Testis (tissue), 3 donors: ENCODE measurements around the gene ARHGDIB. TPM values are rescaled to one million over a fixed set of nuclear protein-coding genes. Genes with fewer than 3 reads are reported as not detected.
A peak's percentile ranks its signal among the peaks of the same experiment; 100 is the strongest.

Experiments
- DNase-seq: peaks from one replicate; pipeline ENCODE4 v3.0.0-alpha.2; 2019
- H3K27ac ChIP-seq, 2 donors: fragments of 200-600 bp; sonication (generic); one replicate each; pipeline ENCODE4 v1.5.1; 2019
- H3K27me3 ChIP-seq: fragments of 200-600 bp; sonication (generic); one replicate; pipeline ENCODE4 v1.5.1; 2019
- H3K36me3 ChIP-seq: fragments of 200-600 bp; sonication (generic); one replicate; pipeline ENCODE4 v1.5.1; 2017; ENCODE audit warnings: low read depth; ENCODE audit errors: missing control alignments
- H3K4me1 ChIP-seq: fragments of 200-600 bp; sonication (generic); one replicate; pipeline ENCODE4 v1.5.1; 2019
- H3K4me3 ChIP-seq, 2 donors: fragments of 200-600 bp; sonication (generic); one replicate each; pipeline ENCODE4 v1.5.1; 2017 to 2019
- H3K9me3 ChIP-seq: fragments of 200-600 bp; sonication (generic); one replicate; pipeline ENCODE4 v1.5.1; 2017
- CTCF ChIP-seq, 3 experiments: fragments of 450-650 bp in 2 of 3; fragments of 200-600 bp in 1 of 3; sonication (generic) in 1 of 3; IDR thresholded peaks; one replicate each; pipeline ENCODE4 v1.5.1; 2016 to 2019; ENCODE audit warnings: antibody characterized with exemption in 3 of 3, mild to moderate bottlenecking in 2 of 3, moderate library complexity in 1 of 3
- POLR2A ChIP-seq: fragments of 450-650 bp; IDR thresholded peaks from one replicate; pipeline ENCODE4 v1.6.1; 2017; ENCODE audit warnings: antibody characterized with exemption, mild to moderate bottlenecking, moderate library complexity
- WGBS, 2 donors: methylation state at CpG; one replicate each; pipeline ENCODE4 v1.1.5; 2018; 5-methylcytosine and 5-hydroxymethylcytosine counted together
- intact Hi-C: fragments of 100-400 bp; cut with DNase I; formaldehyde crosslinking; loops from one replicate; pipeline ENCODE4 v1.15.1; 2023; ENCODE audit warnings: low total_unique reads
- polyA plus RNA-seq: library from polyadenylated mRNA; stranded (reverse); fragments of 350-450 nt; fragmentation: Illumina TruSeq; extraction: RNeasy Lipid Tissue Mini Kit (QIAGEN cat#74804); gene quantifications from one replicate; pipeline ENCODE4 v1.2.3, GENCODE V29; 2014; ENCODE audit warnings: low read depth, low replicate concordance; ENCODE audit not compliant: insufficient read depth
- total RNA-seq, 2 donors: library from RNA; depleted of rRNA; stranded (reverse); fragments of >200 nt; gene quantifications; one replicate each; pipeline ENCODE4 v1.2.3, GENCODE V29; 2016

ARHGDIB gene
- total and polyA plus RNA-seq, 3 donors from 2014 or later = 20.2 to 66.3 (median 28.4) TPM

GRCh38 chr12:15004421-15004820, 43.0 kb upstream of the ARHGDIB start:
- intact Hi-C loops = no loop called here
- no peaks in the 10 kb centered on the region for H3K36me3 ChIP-seq
- WGBS, 2 donors = 87 to 88% methylated on average over 2 of the region's 2 CpGs
- H3K9me3 ChIP-seq = no peaks in the 10 kb centered on the region
- H3K27me3 ChIP-seq = no peaks in the 10 kb centered on the region
- no peak for DNase-seq
- TF ChIP-seq CTCF (IDR thresholded peaks at IDR 0.05) = no peak
- TF ChIP-seq POLR2A = no peak
- peaks cover 3% of the 10 kb centered on the region for H3K4me1 ChIP-seq
- H3K4me3 ChIP-seq = no peak overlapping the region
- H3K27ac ChIP-seq = no peak overlapping the region

GRCh38 chr12:15001733-15002382, 40.5 kb upstream of the ARHGDIB start:
- intact Hi-C loops = no loop called here
- DNase-seq = peak; percentile 82
- no peaks in the 10 kb centered on the region for H3K27me3 ChIP-seq

GRCh38 chr12:15000575-15000974, 39.2 kb upstream of the ARHGDIB start:
- H3K27me3 ChIP-seq = no peaks in the 10 kb centered on the region
- intact Hi-C loops = no loop called here
- WGBS, 2 donors = 90 to 97% methylated on average over 2 of the region's 2 CpGs
- H3K4me3 ChIP-seq = no peak overlapping the region
- DNase-seq = no peak
- no peak for TF ChIP-seq POLR2A
- no peak for TF ChIP-seq CTCF (IDR thresholded peaks at IDR 0.05)
- H3K27ac ChIP-seq = no peak overlapping the region
- H3K4me1 ChIP-seq = peaks cover 2% of the 10 kb centered on the region
- no peaks in the 10 kb centered on the region for H3K9me3 ChIP-seq
- no peaks in the 10 kb centered on the region for H3K36me3 ChIP-seq

More at GRCh38 chr12:15001733-15002382, 40.5 kb upstream of the ARHGDIB start:
- 19 to 26% methylated on average over 6 of the region's 6 CpGs for WGBS, 2 donors
- H3K27ac ChIP-seq = peak overlapping the region in 1 of 2 donors; percentile 55
- no peak for TF ChIP-seq CTCF (IDR thresholded peaks at IDR 0.05)
- TF ChIP-seq POLR2A = no peak
- no peak overlapping the region for H3K4me3 ChIP-seq
- no peaks in the 10 kb centered on the region for H3K36me3 ChIP-seq
- H3K4me1 ChIP-seq = no peaks in the 10 kb centered on the region
- no peaks in the 10 kb centered on the region for H3K9me3 ChIP-seq

- peaks cover 4% of the 10 kb centered on the region for H3K4me1 ChIP-seq
Measured at GRCh38 chr12:14999695-15000365, 38.4 kb upstream of the ARHGDIB start.

More at GRCh38 chr12:14999695-15000365, 38.4 kb upstream of the ARHGDIB start:
- TF ChIP-seq POLR2A (no peak), CTCF (IDR thresholded peaks at IDR 0.05) (no peak)
- 81 to 83% methylated on average over 2 of the region's 2 CpGs for WGBS, 2 donors
- no peak overlapping the region for H3K27ac ChIP-seq
- H3K36me3 ChIP-seq = no peaks in the 10 kb centered on the region
- H3K27me3 ChIP-seq = no peaks in the 10 kb centered on the region
- no peak overlapping the region for H3K4me3 ChIP-seq
- peak; percentile 17 for DNase-seq
- intact Hi-C loops = no loop called here
- no peaks in the 10 kb centered on the region for H3K9me3 ChIP-seq
